OCI-LY7 (cell line): ENCODE data around the gene SEMA5A.

Experiments used
- CTCF ChIP-seq: fragments of 200-600 bp; sonication (generic); conservative IDR thresholded peaks from 2 replicates; pipeline ENCODE4 v1.5.1; 2014; ENCODE audit warnings: mild to moderate bottlenecking, antibody characterized with exemption, low read length, moderate library complexity, mixed read lengths
- EZH2phosphoT487 ChIP-seq: fragments of 200-600 bp; sonication (generic); IDR thresholded peaks from 2 replicates; pipeline ENCODE4 v1.6.1; 2018; ENCODE audit warnings: low read depth, borderline replicate concordance, mild to moderate bottlenecking, mixed run types, antibody characterized with exemption, low read length, moderate library complexity, mixed read lengths

GRCh38 chr5:9496801-9497200 lies 49.1 kb downstream of the SEMA5A start:
- TF ChIP-seq CTCF (no peak), EZH2phosphoT487 (no peak)
